ENCODE data around the gene TP53I13. TPM values are rescaled to one million over a fixed set of nuclear protein-coding genes. Genes with fewer than 3 reads are reported as not detected.
A peak's percentile ranks its signal among the peaks of the same experiment; 100 is the strongest.

TP53I13 gene
- total RNA-seq, 2 donors from 2014 or later, result 48.8 to 67.0 TPM

DNA sequence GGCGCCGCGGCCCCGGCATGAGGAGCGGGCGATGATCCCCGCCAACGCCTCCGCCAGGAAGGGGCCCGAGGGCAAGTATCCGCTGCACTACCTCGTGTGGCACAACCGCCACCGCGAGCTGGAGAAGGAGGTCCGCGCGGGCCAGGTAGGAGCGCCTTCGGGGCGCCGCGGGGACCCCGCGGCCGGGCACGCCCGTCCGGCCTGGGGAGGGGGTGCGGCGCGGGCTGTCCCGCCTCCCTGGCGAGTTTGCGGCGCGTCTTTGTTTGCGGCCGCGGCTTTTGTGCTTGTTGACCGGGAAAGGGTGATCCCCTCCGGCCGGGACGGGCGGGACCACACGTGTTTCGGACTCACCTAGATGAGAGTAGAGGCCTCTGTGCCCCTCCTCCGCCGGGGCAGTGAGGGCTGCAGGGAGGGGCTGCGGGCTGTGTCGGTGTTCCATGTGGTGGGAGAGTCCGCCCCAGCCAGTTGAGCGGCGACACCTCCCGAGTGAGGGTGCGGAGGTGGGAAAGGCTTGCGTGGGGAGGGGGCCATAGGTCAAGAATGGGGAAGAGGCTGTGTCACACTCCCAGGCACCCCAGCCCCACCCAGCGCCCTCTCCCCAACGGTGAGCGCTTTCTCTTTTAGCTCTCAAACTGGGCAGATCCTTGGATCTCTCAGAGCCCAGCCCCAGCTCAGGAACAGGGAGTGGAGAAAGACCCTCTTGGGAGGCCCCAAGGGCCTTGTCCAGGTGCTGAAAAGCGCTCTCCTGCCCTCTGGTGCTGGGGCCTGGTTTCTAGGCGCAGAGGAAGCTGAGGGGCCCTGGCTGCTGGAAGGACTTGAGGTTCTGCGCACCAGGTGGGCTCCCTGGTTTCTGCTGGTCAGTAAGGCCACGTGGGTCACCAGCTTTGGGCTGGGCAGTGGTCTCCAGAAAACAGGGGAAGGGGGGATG lies 25.4 kb downstream of the TP53I13 start:
- H3K27ac ChIP-seq, result peak overlapping the region; percentile 28 to 42

DNA sequence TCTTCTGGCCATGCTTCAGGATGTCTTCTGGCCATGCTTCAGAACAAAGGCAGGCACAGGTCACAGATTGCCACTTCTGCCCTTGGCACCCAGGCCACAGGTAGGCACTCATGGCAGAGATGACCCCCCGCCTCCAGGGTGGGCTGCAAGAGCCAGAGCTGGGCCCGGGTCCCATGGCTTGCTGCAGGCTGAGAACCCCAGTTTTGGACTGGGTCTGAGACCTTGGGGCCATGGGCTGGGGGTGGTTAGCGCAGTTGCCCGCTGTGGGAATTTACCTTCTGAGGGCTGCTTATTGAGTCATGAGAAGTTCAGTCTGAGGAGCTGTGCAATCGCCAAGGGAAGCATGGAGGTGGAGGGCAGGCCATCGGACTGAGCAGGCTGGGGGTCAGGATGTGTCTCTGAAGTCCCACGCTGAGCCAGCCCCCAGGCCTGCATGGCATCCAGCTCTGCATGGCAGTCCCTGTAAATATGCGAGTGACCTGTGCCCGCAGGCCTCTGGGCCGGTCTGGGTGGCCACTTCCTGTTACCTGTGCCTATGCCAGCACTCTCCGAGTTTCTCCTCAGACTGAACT lies 26.1 kb downstream of the TP53I13 start:
- Histone ChIP-seq H3K4me3 (no peak overlapping the region), H3K27ac (no peak overlapping the region), H3K36me3 (no peaks in the 10 kb centered on the region), H3K9me3 (no peaks in the 10 kb centered on the region), H3K4me1 (peaks cover 0 to 60% of the 10 kb centered on the region in 2 donors), H3K27me3 (no peaks in the 10 kb centered on the region)
- TF ChIP-seq, protein P1, sequence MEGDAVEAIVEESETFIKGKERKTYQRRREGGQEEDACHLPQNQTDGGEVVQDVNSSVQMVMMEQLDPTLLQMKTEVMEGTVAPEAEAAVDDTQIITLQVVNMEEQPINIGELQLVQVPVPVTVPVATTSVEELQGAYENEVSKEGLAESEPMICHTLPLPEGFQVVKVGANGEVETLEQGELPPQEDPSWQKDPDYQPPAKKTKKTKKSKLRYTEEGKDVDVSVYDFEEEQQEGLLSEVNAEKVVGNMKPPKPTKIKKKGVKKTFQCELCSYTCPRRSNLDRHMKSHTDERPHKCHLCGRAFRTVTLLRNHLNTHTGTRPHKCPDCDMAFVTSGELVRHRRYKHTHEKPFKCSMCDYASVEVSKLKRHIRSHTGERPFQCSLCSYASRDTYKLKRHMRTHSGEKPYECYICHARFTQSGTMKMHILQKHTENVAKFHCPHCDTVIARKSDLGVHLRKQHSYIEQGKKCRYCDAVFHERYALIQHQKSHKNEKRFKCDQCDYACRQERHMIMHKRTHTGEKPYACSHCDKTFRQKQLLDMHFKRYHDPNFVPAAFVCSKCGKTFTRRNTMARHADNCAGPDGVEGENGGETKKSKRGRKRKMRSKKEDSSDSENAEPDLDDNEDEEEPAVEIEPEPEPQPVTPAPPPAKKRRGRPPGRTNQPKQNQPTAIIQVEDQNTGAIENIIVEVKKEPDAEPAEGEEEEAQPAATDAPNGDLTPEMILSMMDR (IDR thresholded peaks at IDR 0.05), result no peak
- no peak for DNase-seq (ENCODE audit: low spot score)

More for the DNA sequence above, 25.4 kb downstream of the TP53I13 start:
- no peaks in the 10 kb centered on the region for H3K9me3 ChIP-seq
- peaks cover 0 to 60% of the 10 kb centered on the region in 2 donors for H3K4me1 ChIP-seq
- no peak for DNase-seq (ENCODE audit: low spot score)
- peak overlapping the region; percentile 65 to 73 for H3K4me3 ChIP-seq
- TF ChIP-seq, protein P1 (IDR thresholded peaks at IDR 0.05), result peak in 1 of 2 donors; percentile 44
- no peaks in the 10 kb centered on the region for H3K36me3 ChIP-seq
- H3K27me3 ChIP-seq, result no peaks in the 10 kb centered on the region

DNA sequence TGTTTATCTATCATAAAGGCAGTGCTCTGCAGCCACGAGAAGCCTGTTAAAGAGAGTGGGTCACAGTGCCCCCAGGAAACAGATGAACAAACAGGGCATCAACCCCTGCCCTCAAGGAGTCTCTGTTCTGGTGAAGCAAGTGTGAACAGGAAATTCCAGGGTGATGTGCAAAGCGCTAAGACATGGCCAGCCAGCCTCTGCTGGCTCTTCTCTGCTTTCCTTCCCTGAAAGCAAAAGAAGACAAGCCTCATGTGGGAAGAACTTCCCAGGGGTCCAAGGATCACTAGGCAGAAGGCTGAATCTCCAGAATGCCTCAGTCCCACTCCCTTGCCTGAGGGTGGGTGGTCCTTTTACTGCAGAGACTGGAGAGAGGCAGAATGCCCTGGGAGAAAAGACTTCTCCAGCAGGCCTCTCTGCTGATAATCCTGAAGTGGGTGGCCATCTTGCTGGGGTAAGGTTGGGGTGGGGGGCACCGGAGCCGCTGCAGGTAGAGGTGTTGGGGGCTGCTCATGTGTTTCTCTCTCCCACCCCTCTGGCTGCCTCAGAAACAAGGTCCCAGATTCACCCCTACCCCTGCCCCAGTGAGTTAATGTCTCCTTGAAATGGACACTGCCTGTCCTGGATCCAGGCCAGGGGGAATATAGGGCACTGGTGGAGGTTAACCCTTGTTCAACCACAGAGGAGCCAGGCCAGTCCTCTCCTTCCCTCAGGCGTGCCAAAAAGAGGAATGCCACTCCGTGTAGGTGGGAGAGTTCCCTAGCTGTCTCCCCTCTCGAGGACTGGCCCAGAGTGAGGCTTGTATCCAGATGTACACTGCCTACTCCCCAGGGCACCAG lies 26.8 kb downstream of the TP53I13 start:
- H3K4me1 ChIP-seq, result peaks cover 0 to 52% of the 10 kb centered on the region in 2 donors
- no peaks in the 10 kb centered on the region for H3K27me3 ChIP-seq
- no peaks in the 10 kb centered on the region for H3K9me3 ChIP-seq
- H3K4me3 ChIP-seq, result no peak overlapping the region
- no peaks in the 10 kb centered on the region for H3K36me3 ChIP-seq
- TF ChIP-seq, protein P1 (IDR thresholded peaks at IDR 0.05), result no peak
- H3K27ac ChIP-seq, result no peak overlapping the region
- DNase-seq (ENCODE audit: low spot score), result no peak

DNA sequence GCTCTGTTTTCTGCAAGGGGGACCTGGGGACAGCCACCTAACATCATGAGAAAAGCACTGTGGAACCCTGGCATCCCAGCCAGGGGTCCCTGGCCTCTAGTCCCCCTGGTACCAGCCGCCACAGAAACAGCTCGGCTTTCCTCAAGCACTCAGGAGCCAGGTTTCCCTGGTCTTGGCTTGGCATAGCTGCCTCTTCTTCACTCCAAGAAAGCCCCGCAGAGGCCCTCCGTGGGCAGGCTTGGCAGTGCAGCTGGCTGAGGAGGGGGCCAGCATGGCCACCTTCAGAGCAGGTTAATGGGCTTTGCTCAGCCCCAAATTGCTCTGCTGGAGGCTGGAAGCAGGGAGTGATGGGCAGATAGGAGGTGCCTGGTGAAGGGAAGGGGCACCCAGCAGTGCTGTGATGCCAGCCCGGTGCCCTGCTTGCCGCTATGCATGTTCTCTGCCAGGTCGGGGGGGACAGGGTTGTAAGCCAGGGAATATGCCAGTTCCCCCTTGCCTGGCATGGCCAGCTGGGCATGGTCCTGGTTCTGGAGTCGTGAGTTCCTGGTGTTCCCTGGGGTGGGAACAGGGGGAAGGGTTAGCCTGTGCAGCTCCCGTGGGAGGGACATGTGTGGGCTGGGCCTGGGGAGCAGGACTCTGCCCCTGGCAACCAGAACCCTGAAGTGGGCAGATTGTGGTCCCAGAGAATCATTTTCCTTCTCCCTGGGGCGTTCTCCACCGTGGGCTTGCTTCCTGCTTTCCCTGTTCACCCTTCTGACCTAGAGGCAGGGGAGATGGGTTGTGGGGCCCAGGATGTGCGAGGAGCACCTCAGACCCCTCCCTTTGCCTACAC lies 27.7 kb downstream of the TP53I13 start:
- H3K4me1 ChIP-seq, result peaks cover 0 to 44% of the 10 kb centered on the region in 2 donors
- no peaks in the 10 kb centered on the region for H3K9me3 ChIP-seq
- no peaks in the 10 kb centered on the region for H3K27me3 ChIP-seq
- DNase-seq (ENCODE audit: low spot score), result no peak
- TF ChIP-seq, protein P1 (IDR thresholded peaks at IDR 0.05), result no peak
- H3K27ac ChIP-seq, result no peak overlapping the region
- H3K36me3 ChIP-seq, result no peaks in the 10 kb centered on the region
- no peak overlapping the region for H3K4me3 ChIP-seq

DNA sequence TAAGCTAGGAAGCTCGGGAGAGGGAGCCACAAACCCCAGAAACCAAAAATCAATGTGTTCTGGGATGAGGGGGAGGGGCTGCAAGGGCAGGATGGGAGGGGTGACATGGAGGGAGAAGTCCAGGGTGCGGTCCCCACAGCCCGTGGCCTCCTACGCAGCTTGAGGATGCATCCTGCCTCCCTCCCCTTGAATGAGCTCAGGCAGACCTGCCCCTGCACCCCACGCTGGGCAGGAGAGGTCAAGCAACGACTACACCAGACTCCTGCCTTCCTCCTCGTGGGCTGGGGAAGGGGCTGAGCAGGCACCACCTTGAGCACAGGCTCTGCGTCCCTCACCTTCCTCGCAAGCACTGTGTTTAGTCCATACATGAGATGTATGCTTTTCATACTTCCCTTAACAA lies 28.3 kb downstream of the TP53I13 start:
- DNase-seq (ENCODE audit: low spot score), result no peak
- no peak overlapping the region for H3K4me3 ChIP-seq
- H3K27ac ChIP-seq, result no peak overlapping the region
- TF ChIP-seq, protein P1 (IDR thresholded peaks at IDR 0.05), result no peak
- H3K4me1 ChIP-seq, result peaks cover 0 to 38% of the 10 kb centered on the region in 2 donors
- H3K9me3 ChIP-seq, result no peaks in the 10 kb centered on the region
- no peaks in the 10 kb centered on the region for H3K36me3 ChIP-seq
- H3K27me3 ChIP-seq, result no peaks in the 10 kb centered on the region

All from right atrium auricular region (tissue), 2 donors.